SKM-1 (cell line): ENCODE measurements around the gene RASSF5.

Experiments
- DNase-seq: peaks from one replicate; lab custom pipeline; 2025; ENCODE audit not compliant: unreplicated experiment; lab: John Stamatoyannopoulos, UW

Gene RASSF5

GRCh38 chr1:206583707-206584648 is 76.6 kb downstream of the RASSF5 start:
- DNase-seq = peak; percentile 61

DNA sequence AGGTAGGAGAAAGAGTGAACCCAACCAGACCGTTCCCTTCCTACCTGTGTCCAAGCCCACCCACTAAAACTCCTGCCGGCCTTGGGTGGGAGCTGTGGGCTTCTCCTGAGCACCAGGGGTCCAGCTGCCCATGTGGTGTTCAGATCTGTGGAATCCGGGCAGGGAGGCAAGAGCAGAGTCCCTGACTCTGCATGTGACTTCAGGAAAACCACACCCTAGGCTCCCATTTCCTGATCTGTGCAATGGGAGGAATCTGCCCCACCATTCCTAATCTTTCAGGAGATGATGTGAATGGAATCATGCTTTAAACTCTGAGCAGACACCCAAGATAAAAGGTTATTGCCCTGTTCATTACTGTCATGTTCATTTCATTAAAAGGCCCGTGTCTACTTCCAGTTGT is 77.4 kb downstream of the RASSF5 start:
- DNase-seq = no peak

- DNase-seq = no peak
Observed at GRCh38 chr1:206586501-206587445, 79.4 kb downstream of the RASSF5 start.

DNA sequence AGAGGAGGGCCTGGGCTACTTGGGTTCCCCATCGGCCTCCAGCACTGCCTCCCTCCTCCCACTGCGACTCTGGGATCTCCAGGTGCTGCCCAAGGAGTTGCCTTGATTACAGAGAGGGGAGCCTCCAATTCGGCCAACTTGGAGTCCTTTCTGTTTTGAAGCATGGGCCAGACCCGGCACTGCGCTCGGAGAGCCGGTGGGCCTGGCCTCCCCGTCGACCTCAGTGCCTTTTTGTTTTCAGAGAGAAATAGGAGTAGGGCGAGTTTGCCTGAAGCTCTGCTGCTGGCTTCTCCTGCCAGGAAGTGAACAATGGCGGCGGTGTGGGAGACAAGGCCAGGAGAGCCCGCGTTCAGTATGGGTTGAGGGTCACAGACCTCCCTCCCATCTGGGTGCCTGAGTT is 80.6 kb downstream of the RASSF5 start:
- no peak for DNase-seq

GRCh38 chr1:206588492-206588891 is 81.2 kb downstream of the RASSF5 start:
- DNase-seq = no peak

- no peak for DNase-seq
Observed at GRCh38 chr1:206589206-206589605, 81.9 kb downstream of the RASSF5 start.

DNA sequence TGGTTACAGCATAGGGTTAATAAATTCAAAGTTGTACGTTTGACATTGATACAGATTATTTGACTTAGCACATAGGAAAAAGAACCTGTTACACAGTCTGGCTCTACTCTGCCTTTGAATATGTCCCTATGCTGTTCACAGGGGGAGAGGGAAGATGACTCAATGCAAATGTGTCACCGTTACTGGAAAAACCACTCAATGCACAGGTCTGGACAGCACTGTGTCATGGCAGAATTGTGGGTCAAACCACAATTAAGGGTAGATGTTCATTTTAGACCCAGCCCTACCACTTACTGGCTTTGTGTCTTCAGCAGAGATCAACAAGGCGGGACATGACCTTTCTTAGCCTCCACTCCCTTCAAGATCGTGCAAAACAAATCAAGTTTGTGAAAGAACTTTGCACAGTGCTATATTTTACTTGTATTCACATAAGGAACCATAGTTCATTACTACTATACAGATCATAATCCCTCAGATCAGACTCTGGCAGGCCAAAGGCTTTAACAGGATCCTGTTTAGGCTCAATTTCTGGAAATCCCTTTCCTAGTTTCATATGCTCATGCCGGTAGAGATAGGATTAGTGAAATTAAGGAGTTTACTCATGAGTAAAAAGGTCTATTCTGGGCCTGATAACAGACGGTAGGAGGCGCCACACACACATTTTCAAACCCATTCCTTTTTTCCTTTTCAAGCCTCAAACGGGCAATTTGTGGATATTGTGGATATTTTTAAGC is 82.9 kb downstream of the RASSF5 start:
- DNase-seq = no peak

GRCh38 chr1:206591226-206591625 is 83.9 kb downstream of the RASSF5 start:
- DNase-seq = no peak

DNA sequence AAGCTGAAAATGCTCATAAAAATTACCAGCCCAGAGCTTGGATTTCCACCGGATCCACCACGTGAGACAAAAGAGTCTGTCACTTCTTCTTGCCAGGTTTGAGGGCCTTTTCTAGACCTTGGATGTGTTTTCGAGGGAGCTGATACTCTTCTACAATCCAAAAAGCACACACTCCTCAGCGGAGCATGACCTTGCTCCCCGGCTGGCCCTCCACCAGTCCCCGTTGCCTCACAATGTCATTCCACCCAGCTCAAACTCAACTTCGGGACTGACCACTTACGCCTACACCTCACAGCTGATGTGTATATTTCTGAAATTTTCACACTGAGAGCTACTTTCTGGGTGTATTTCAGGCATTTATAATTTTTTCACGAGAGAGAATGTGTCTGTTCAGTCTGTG is 84.4 kb downstream of the RASSF5 start:
- no peak for DNase-seq

GRCh38 chr1:206593351-206593925 is 86.1 kb downstream of the RASSF5 start:
- no peak for DNase-seq

DNA sequence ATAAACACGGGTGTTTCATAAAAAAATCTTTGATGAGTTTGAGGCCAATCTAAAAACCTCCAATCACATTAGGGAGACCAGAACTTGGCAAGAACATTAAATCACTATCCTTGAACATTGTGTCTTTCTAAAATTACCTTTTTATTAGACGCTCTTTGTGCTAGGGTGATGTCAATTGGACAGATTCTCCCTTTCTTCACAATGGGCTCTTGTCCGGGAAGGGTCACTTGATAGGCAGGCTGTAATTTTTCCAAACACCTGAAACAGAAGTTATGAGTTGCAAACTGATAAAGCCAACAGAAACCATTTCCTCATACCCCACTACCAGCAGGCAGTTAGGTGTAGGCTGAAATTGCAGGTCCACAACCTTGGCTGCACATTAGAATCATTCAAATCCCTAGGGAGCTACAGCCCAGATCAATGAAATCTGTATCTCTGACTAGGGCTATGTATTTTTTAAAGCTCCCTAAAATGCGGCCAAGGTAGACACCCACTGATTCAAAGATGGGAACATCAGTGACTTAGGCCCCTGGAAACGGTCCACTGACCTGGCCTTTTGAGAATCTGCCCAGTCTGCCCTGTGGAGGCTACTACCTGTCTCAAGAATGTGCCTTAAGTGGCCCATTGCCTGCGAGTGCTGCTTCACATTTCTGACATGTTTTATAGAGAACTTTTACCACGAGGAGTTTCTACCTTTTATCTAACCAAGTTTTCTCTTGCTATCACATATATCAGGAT is 88.4 kb downstream of the RASSF5 start:
- DNase-seq = no peak

DNA sequence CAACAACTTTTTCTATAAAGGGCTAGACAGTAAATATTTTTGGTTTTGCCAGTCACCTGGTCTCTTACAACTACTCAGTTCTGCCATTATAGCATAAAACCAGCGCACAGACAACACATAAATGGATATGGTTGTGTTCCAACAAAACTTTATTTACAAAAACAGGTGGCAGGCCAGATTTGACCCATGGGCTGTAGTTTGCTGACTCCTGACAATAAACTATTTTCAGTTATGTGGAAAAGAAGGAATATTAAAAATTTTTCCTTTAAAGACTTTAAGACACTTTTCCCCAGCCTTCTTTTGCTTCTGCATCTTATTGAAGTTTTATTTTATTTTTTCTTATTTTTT is 89.0 kb downstream of the RASSF5 start:
- no peak for DNase-seq

- no peak for DNase-seq
Observed at GRCh38 chr1:206600527-206600926, 93.2 kb downstream of the RASSF5 start.

- DNase-seq = no peak
Observed at GRCh38 chr1:206604861-206605260, 97.5 kb downstream of the RASSF5 start.

GRCh38 chr1:206606867-206607266 is 99.5 kb downstream of the RASSF5 start:
- DNase-seq = peak; percentile 55

- DNase-seq = peak; percentile 10
Observed at GRCh38 chr1:206608108-206608698, 100.9 kb downstream of the RASSF5 start.

DNA sequence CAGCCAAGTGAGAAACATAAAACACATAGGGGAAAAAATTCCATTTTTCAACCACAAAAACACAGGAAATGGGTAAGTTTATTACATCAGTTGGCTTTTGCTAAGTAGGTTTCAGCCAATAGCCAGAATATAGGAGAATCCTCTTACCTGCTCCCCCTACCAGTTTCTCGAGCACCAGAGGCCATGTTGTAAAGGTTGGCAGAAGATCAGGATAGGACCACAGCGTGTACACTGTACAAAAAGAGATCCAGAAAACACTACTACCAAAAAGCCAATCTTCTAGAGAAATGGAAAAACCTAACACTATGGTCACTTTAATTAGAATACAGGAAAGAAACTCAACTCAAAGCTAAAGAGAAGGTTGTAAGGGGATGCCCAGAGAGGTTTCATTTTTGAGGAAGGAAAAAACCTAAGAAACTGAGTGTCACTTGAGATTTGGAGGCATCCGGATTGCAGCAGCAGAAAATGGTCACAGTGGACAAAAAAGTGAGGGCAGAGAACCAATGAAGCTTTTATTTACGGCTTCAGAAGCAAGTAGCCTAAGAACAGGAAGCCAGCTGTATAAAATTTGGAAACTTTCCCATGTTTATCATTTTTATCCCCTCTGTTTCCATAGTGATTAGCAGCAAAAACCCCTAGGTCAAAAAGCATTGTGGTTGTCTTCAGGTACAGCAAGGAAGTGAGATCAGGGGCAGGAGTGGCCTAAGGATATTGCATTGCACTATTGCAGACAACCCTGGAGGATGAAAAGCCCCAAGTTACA is 102.1 kb downstream of the RASSF5 start:
- DNase-seq = no peak

DNA sequence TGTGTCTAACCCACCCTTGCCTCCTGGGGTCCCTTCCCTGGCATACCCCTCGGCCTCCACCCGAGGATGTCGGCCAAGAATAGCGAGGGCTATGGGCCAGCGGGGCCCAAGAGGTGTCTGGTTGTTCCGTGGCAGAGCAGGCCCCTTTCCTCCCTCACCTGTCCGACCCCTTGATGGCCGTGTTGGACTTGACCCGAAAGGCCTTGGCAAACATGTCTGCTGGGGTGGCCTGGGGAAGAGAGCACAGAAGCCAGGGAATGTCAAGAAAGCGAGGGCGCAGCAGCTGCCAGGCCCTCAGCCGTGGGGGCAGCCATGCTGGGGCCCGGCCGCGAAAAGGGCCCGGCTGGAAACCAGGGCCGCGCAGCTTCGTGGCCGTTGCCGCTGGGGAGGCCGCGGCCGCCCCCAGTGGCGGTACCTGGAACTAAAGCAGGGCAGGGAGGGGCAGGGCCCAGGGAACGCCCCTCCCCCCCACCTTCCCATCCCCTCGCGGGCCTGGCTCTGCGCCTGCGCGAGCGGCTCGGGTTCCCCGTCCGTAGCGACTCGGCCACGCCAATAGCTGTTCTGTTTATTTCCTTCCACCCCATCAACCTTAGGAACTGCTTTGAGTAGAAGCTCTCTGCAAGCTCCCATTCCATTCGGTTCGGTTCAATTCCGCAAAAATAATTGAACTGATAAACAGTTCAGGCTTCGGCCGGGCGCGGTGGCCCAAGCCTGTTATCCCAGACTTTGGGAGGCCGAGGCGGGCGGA is 105.0 kb downstream of the RASSF5 start, which contains the start of gene EIF2D:
Gene EIF2D, minus strand, starts transcription at position 337 of the 748 bp plus-strand sequence. Its CDS starts 123 bp downstream, at position 214.
- peak; percentile 95 for DNase-seq
